GM19452 (cell line): ENCODE results near the gene RAB36.

Source experiments
- ATAC-seq: cut with Tn5 transposase; IDR thresholded peaks from one replicate; pipeline ENCODE4 v1.9.1; 2021; ENCODE audit not compliant: unreplicated experiment

Gene RAB36

GRCh38 chr22:23137468-23137867 lies 7.8 kb upstream of the RAB36 start:
- ATAC-seq: no peak

GRCh38 chr22:23137905-23138561 lies 7.2 kb upstream of the RAB36 start:
- ATAC-seq: no peak

GRCh38 chr22:23138584-23139435 lies 6.5 kb upstream of the RAB36 start:
- no peak for ATAC-seq

- no peak for ATAC-seq
Measured at GRCh38 chr22:23140385-23140784, 4.9 kb upstream of the RAB36 start.

- no peak for ATAC-seq
Measured at GRCh38 chr22:23142546-23143105, 2.7 kb upstream of the RAB36 start.

- ATAC-seq: no peak
Measured at GRCh38 chr22:23143119-23143518, 2.2 kb upstream of the RAB36 start.

GRCh38 chr22:23144432-23144831 lies 845 bp upstream of the RAB36 start:
- ATAC-seq: no peak

- no peak for ATAC-seq
Measured at GRCh38 chr22:23145878-23146470, 697 bp downstream of the RAB36 start.

- no peak for ATAC-seq
Measured at GRCh38 chr22:23146478-23147205, 1.4 kb downstream of the RAB36 start.

- ATAC-seq: no peak
Measured at GRCh38 chr22:23147617-23148387, 2.5 kb downstream of the RAB36 start.

- ATAC-seq: no peak
Measured at GRCh38 chr22:23149743-23150238, 4.5 kb downstream of the RAB36 start.

- no peak for ATAC-seq
Measured at GRCh38 chr22:23150762-23151161, 5.5 kb downstream of the RAB36 start.

GRCh38 chr22:23151827-23152226 lies 6.5 kb downstream of the RAB36 start:
- no peak for ATAC-seq

GRCh38 chr22:23152238-23153114 lies 7.2 kb downstream of the RAB36 start:
- no peak for ATAC-seq

GRCh38 chr22:23153994-23154393 lies 8.7 kb downstream of the RAB36 start:
- no peak for ATAC-seq

- ATAC-seq: no peak
Measured at GRCh38 chr22:23154461-23154860, 9.2 kb downstream of the RAB36 start.

GRCh38 chr22:23155143-23155542 lies 9.9 kb downstream of the RAB36 start:
- no peak for ATAC-seq

- no peak for ATAC-seq
Measured at GRCh38 chr22:23155831-23156230, 10.6 kb downstream of the RAB36 start.

- ATAC-seq: no peak
Measured at GRCh38 chr22:23156286-23156685, 11.0 kb downstream of the RAB36 start.
